Suprapubic skin (tissue), 4 donors: ENCODE measurements around the gene DOK6.

Experiments
- CTCF ChIP-seq, 2 donors: fragments of 200-600 bp in 1 of 2; fragments of 450-650 bp in 1 of 2; sonication (generic) in 1 of 2; IDR thresholded peaks; one replicate each; pipeline ENCODE4 v1.5.1; 2016 to 2019; ENCODE audit warnings: antibody characterized with exemption in 2 of 2, mild to moderate bottlenecking in 1 of 2, moderate library complexity in 1 of 2
- EP300 ChIP-seq: sonication (generic); formaldehyde crosslinking; IDR thresholded peaks from one replicate; pipeline ENCODE4 v1.6.1; 2017; ENCODE audit warnings: antibody characterized with exemption
- POLR2A ChIP-seq, 2 donors: fragments of 450-650 bp; IDR thresholded peaks; one replicate each; pipeline ENCODE4 v1.6.1; 2017; ENCODE audit warnings: antibody characterized with exemption in 2 of 2, mild to moderate bottlenecking in 2 of 2, moderate library complexity in 2 of 2
- POLR2AphosphoS5 ChIP-seq, 3 donors: sonication (generic); formaldehyde crosslinking; IDR thresholded peaks; one replicate each; pipeline ENCODE4 v1.6.1; 2017; ENCODE audit warnings: antibody characterized with exemption in 3 of 3

- TF ChIP-seq CTCF (IDR thresholded peaks at IDR 0.05) (no peak), POLR2A (IDR thresholded peaks at IDR 0.05) (no peak), POLR2AphosphoS5 (IDR thresholded peaks at IDR 0.05) (no peak), EP300 (no peak)
Measured at GRCh38 chr18:69353023-69353422, 47.7 kb upstream of the DOK6 start.
